Skin of body (tissue), 2 donors: ENCODE results near the gene HES2. TPM values are rescaled to one million over a fixed set of nuclear protein-coding genes. Genes with fewer than 3 reads are reported as not detected.
"Not testable (repeated sequence)": the region's sequence is repeated elsewhere in the genome, so short reads cannot be mapped to it uniquely, and the experiment has no call there.

Experiments
- DNase-seq: peaks from one replicate; lab custom pipeline; 2025; lab: John Stamatoyannopoulos, UW
- total RNA-seq: library from RNA; depleted of rRNA; stranded (reverse); fragments of >200 nt; gene quantifications from one replicate; pipeline ENCODE4 v1.2.3, GENCODE V29; 2014

HES2 gene
- total RNA-seq, 1 donor from 2014 or later, result 5.9 TPM

DNA sequence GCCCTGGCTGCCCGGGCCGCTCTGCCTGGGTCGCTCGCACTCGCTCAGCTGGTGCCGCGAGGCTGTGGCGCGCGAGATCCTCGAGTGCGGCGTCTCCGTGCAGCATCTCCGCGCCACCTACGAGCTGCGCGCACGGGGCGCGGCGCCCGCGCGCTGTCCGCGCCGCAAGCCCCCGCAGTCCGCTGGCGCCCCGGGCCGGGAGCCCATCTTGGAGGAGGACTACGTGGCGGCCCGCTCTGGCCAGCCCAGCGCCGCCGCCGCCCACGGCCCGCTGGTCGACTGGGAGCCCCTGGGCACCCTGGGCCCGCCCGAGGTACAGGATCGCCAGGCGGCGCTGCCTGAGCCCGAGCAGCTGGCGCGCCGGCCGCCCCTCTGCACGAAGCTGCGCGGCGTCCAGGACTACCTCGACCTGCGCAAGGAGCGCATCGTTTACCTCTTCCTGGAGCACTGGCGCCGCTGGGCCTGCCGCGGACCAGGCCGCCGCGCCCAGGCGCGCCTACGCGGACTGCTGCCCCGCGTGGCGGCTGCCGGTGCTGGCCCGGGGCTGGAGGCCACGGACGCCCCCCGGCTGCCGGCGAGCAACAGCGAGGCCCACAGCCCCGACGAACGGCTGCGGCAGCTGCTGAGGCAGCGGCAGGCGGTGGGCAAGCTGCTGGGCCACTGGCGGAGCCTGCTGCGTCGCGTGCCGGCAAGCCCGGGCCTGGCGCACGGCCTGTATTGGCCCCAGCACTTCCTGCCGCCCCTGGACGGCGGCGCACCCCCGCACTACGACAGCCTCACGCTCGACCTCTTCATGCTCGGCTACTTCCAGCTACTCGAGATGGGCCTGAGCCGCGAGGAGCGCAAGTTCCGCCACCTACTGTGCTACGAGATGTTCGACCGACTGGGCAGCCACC is 35.4 kb upstream of the HES2 start:
- no peak for DNase-seq

- not testable (repeated sequence) for DNase-seq
These were observed 34.5 kb upstream of the HES2 start for GRCh38 chr1:6453895-6454855.

- no peak for DNase-seq
These were observed 31.2 kb upstream of the HES2 start for GRCh38 chr1:6450943-6451373.

DNA sequence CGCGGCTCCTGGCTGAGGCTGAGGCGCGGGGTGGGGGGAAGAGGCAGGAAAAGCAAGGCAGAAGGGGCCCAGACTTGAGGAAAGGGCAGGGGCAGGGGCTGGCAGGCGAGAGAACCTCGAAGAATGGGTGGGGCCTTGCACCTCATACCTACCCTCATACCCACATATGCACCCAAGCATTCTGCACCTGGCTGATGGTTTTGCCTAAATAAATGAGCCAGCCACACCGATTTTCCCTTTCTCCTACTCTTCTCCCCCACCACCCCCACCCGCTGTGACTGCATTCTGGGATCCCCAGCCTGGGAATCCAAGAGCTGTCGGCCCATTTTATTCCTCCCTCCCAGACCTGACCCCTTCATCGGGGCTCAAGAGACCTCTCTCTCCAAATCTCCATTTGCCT is 30.8 kb upstream of the HES2 start:
- DNase-seq, result not testable (repeated sequence)

GRCh38 chr1:6450005-6450450 is 30.3 kb upstream of the HES2 start:
- DNase-seq, result no peak

DNA sequence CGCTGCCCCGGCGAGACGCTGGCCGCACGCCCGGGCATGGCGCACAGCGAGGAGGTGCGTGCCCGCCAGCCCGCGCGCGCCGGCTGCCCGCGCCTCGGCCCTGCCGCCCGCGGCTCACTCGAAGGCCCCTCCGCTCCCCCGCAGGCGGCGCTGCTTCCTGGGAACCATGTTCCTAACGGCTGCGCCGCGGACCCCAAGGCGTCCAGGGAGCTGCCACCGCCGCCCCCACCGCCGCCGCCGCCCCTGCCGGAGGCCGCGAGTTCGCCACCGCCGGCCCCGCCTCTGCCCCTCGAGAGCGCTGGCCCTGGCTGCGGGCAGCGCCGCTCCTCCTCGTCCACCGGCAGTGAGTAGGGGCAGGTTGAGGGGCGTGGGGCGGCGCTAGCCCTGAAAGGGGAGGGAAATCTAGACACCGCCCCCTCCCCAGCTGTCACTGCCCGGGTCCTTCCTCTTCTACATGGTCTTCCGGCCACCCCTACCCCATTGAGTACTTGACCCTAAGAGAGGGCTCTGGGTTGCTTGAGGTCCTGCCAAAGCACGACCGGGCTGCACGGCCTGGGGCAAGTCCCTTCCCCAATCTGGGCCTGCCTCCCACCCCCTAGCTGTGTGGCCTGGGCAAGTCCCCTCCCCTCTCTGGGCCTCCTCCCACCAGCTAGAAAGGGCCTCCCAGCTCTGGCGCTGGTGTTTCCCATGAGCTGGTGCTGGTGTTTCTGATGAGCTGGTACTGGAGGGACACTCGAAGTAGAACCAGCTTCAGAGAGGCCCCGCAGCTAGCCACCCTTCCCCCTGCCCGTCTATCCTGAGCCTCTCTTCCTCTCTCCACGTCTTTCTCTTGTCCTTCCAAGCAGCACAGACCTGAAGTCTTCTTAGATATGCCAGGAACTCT is 29.3 kb upstream of the HES2 start:
- DNase-seq, result no peak

- no peak for DNase-seq
These were observed 28.4 kb upstream of the HES2 start for GRCh38 chr1:6447818-6448748.

DNA sequence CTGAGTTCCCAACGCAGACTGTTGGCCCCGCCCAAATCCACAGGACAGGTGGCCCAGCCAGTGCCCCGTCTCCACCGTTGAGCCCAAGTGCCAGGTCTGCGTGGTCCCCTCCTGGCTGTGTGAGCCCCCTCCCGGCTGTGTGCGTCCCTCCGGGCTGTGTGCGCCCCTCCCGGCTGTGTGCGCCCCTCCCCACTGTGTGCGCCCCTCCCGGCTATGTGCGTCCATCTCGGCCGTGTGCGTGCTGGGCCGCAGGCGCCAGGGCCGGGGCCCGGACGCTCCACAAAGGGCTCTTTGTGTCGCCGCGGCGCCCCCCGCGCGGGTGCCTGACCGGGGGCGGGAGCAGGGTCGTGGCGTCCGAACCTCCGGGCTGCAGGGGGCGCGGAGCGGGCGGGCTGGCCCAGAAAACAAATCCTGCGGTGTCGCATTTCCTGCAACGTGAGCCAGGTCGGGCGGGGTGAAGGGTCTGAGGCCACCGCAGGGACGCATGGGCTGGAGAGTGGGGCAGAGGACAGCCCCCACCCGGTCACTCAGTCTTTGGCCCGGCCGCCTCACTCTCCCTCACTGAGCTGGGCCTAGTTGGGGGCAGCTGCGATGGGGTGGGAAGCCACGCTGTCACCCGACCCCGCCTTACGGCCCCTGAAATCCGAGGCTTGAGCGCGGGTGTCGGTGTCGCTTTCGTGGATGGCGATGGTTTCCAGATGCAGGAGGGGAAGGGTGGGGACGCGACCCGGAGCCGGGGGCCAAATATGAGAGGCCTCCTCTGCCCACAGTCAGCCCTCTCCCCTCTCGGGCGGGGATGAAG is 27.5 kb upstream of the HES2 start:
- no peak for DNase-seq

DNA sequence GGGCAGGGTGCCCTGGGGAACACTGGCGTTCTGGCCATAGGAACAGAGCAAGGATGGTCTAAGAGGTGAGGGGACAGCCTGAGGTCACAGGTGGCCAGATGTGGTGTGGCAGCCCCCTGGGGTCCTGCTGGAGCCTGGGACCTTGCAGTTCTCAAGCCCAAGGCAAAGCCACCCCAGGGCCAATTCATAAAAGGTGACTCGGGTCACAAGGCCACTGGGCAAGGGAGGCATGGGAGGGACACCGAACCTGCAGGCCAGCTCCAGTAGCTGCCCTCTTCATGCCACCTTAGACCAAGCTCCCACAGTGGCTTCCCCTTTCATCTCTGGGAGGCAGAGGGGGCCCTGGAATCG is 26.9 kb upstream of the HES2 start:
- DNase-seq, result no peak

- DNase-seq, result not testable (repeated sequence)
These were observed 26.2 kb upstream of the HES2 start for GRCh38 chr1:6445929-6446328.

DNA sequence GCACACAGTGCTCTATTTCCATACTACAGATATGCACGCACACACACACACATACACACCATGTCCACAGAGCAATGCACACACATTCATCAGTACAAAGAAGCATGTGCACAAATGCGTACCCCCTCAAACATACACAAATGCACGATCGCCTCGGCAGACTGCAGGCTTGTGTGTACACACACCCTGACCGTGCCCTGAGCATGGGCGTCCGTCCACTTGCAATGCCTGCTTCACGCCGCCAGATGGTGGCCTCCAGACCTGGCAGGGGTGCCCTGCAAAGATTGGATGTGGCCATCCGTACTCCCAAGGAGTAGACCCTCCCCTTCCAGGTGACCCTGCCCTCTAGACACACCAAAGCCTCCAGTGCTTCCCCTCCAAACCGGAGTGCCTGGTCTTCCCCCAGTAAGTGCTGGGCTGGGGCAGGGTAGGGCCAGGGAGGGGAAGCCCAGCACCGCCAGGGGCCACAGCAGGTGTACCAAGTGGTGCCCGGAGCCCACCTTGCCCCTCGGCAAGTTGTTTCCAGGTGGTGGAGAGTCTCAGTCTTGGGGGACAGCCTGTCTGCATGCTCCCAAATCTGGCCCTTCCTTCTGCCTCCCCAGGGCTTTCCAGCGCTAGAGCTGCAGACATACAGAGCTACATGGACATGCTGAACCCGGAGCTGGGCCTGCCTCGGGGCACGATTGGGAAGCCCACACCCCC is 25.5 kb upstream of the HES2 start:
- DNase-seq, result no peak

- no peak for DNase-seq
These were observed 24.7 kb upstream of the HES2 start for GRCh38 chr1:6444377-6444776.

- DNase-seq, result no peak
These were observed 23.8 kb upstream of the HES2 start for GRCh38 chr1:6443339-6444115.

GRCh38 chr1:6441586-6441985 is 21.9 kb upstream of the HES2 start:
- no peak for DNase-seq

GRCh38 chr1:6440198-6441126 is 20.7 kb upstream of the HES2 start:
- DNase-seq, result no peak

- no peak for DNase-seq
These were observed 18.4 kb upstream of the HES2 start for GRCh38 chr1:6438047-6438525.
